ENCODE results near the gene RYR3.

The RYR3 gene

GRCh38 chr15:33894193-33894592, 583.4 kb downstream of the RYR3 start:
- DNase-seq (ENCODE audit: low spot score) = no peak

DNA sequence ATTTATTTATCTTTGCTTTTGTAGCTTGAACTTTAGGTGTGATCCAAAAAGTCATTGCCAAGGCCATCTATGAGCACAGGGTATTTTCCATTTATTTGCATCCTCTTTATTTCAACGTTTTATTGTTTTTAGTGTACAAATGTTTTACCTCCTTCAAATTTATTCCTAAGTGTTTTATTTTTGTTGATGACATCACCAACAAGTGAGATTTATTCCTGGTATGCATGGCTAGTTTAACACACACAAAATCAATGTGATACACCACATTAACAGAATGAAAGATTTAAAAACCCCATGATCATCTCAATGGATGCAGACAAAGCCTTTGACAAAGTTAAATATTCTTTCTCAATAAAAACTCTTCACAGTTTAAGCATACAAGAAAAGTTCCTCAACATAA, 591.3 kb downstream of the RYR3 start:
- DNase-seq (ENCODE audit: low spot score) = no peak

GRCh38 chr15:33903661-33904060, 592.9 kb downstream of the RYR3 start:
- no peak for DNase-seq (ENCODE audit: low spot score)

DNA sequence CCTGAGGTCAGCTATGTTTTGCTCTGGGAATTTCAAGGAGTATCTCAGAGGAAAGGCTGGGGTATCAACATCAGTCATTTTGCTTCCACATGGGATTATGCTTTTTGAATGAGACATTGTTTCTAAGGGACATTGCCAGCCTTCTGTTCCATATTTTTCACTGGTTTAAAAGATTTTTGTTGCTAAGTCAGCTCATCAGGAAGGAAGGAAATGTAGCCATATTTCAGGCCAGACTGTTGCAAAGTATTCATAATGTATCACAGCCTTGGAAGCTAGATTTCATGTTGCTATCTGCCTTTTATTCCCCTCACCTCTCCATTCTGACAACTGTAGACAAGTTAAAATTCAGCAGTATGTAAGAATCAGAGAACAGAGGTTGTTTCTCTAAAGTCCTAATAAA, 596.6 kb downstream of the RYR3 start:
- DNase-seq (ENCODE audit: low spot score) = no peak

- no peak for DNase-seq (ENCODE audit: low spot score)
Measured at GRCh38 chr15:33908406-33908805, 597.6 kb downstream of the RYR3 start.

DNA sequence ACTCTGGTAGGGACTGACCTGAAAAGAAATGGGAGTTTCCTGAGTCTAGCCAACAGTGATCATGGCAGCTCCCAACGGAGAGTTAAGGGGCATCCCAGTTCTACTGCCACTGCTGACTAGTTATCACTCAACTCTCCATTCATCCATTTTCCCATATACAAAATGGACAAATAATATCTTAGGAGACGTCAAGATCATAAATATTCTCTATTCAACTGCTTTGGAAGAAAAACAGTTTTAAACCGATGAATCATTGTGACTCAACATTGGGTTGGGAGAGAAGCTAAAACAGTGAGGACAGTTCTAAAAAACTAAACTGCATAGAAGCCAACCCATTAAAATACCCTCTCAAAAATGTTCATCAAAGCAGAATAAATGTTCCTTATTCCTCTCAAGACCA, 600.0 kb downstream of the RYR3 start:
- no peak for DNase-seq (ENCODE audit: low spot score)

- no peak for DNase-seq (ENCODE audit: low spot score)
Measured at GRCh38 chr15:33912326-33912725, 601.6 kb downstream of the RYR3 start.

DNA sequence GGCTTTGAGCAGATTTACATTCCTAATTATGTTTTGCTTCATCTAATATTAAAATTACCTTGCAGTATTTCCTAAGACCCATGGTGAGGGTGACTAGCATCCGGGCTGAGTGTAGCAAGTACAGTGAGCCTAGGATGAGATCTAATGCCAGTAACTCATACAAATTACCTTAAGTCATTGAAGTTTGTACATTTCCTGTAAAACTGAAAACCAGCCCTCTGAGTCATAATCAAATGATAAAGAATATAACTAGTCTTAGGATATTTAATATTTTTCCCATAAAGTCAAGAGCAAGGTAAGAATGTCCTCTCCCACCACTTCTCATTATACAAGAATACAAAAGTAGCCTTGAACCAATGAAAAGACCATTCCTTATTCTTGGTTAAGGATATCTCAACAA, 602.7 kb downstream of the RYR3 start:
- DNase-seq (ENCODE audit: low spot score) = no peak
